Spleen (tissue), 7 donors: ENCODE measurements around the gene MBNL2.
A peak's percentile ranks its signal among the peaks of the same experiment; 100 is the strongest.

Experiments used
- POLR2A ChIP-seq, 3 donors: fragments of 450-650 bp; IDR thresholded peaks; one replicate each; pipeline ENCODE4 v1.5.1; 2017; ENCODE audit warnings: antibody characterized with exemption in 3 of 3, mild to moderate bottlenecking in 1 of 3
- POLR2AphosphoS5 ChIP-seq, 3 donors: sonication (generic); formaldehyde crosslinking; IDR thresholded peaks; one replicate each; pipeline ENCODE4 v1.5.1; 2017; ENCODE audit warnings: antibody characterized with exemption in 3 of 3
- TF ChIP-seq, protein P1 (sequence below), 11 experiments: fragments of 200-600 bp in 7 of 11; fragments of 450-650 bp in 4 of 11; sonication (generic) in 4 of 11; IDR thresholded peaks in 8 of 11; conservative IDR thresholded peaks in 3 of 11; 1 replicate in 7 of 11; 2 replicates in 4 of 11; pipeline versions ENCODE4 v1.4.0 to v1.8.0; 2016 to 2021; ENCODE audit warnings: antibody characterized with exemption in 11 of 11, inconsistent platforms in 4 of 11, mild to moderate bottlenecking in 1 of 11
- donor health status: DM: no; HTN: no; CAD: no; lungs with moderate emphysema.
- donor health status: DM: no; HTN: no; CAD: no.
- donor health status: DM: no; HTN: no; CAD: no.

DNA sequence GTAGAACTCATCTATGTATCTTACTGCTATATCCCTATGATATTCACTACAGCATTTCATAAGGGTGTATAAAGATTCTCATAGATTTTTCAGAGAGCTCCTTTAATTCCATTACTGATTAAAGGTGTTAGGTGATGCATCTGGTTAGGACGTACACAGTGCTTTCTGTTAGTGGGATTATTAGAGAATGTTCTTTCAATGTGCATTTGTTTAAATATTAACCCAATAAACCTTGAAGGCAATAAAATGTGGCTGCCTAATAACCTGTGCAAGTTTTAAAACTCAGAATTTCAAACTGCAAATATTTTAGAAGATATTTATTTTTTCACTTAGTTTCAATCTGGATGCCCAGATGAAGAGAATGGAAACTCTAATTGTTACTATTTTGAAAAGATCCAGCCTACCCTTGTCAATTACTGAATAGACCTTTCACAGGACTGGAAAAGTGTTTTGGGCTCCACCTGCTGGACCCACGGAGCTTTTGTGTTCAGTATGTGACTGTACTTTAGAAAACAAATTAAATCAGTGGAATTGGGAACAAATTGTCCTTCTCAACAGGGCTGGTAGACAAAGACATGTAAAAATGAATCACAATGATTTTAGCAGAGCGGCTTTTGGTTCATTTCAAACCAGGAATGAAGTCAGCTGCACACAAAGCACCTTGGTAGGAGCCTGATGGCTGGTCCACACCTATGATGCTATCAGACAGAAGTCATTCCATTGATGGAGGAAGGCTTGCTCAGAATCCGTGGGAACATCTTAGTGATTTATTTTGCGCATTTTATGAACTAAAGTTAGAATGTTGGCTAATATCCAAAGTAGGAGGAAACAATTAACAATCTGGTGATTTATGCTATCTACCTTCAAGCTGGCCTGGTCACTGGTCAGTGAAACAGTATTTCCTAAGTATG lies 122.4 kb downstream of the MBNL2 start:
- TF ChIP-seq, protein P1, sequence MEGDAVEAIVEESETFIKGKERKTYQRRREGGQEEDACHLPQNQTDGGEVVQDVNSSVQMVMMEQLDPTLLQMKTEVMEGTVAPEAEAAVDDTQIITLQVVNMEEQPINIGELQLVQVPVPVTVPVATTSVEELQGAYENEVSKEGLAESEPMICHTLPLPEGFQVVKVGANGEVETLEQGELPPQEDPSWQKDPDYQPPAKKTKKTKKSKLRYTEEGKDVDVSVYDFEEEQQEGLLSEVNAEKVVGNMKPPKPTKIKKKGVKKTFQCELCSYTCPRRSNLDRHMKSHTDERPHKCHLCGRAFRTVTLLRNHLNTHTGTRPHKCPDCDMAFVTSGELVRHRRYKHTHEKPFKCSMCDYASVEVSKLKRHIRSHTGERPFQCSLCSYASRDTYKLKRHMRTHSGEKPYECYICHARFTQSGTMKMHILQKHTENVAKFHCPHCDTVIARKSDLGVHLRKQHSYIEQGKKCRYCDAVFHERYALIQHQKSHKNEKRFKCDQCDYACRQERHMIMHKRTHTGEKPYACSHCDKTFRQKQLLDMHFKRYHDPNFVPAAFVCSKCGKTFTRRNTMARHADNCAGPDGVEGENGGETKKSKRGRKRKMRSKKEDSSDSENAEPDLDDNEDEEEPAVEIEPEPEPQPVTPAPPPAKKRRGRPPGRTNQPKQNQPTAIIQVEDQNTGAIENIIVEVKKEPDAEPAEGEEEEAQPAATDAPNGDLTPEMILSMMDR (IDR thresholded peaks at IDR 0.05 in 8 of 11, conservative IDR thresholded peaks at IDR 0.05 in 3 of 11): peak in 10 of 11 experiments; percentile 15 to 65 (median 50)
- TF ChIP-seq POLR2AphosphoS5 (IDR thresholded peaks at IDR 0.05) (no peak), POLR2A (IDR thresholded peaks at IDR 0.05) (no peak)
